Gastroesophageal sphincter (tissue), 4 donors: ENCODE measurements around the gene BRMS1L. TPM values are rescaled to one million over a fixed set of nuclear protein-coding genes. Genes with fewer than 3 reads are reported as not detected.
A peak's percentile ranks its signal among the peaks of the same experiment; 100 is the strongest.

ENCODE experiments used
- ATAC-seq: fragments of 150-250 bp; one replicate; pipeline ENCODE4 v1.9.1; 2016; ENCODE audit warnings: mild to moderate bottlenecking, moderate library complexity
- H3K27ac ChIP-seq, 4 donors: fragments of 200-600 bp; sonication (generic) in 3 of 4; 1 replicate in 3 of 4; 2 replicates in 1 of 4; pipeline ENCODE4 v1.5.1; 2016 to 2019
- H3K27me3 ChIP-seq: fragments of 200-600 bp; sonication (generic); one replicate; pipeline ENCODE4 v1.5.1; 2019
- H3K36me3 ChIP-seq, 2 donors: fragments of 200-600 bp; sonication (generic); one replicate each; pipeline ENCODE4 v1.5.1; 2019; ENCODE audit warnings: control low read depth in 1 of 2
- H3K4me1 ChIP-seq, 3 donors: fragments of 200-600 bp; sonication (generic); 1 replicate in 2 of 3; 2 replicates in 1 of 3; pipeline ENCODE4 v1.5.1; 2016 to 2019; ENCODE audit warnings: control low read depth in 2 of 3
- H3K4me3 ChIP-seq, 2 donors: fragments of 200-600 bp; sonication (generic); one replicate each; pipeline ENCODE4 v1.5.1; 2019; ENCODE audit warnings: mild to moderate bottlenecking in 1 of 2, moderate library complexity in 1 of 2
- H3K9me3 ChIP-seq, 3 donors: fragments of 200-600 bp; sonication (generic); one replicate each; pipeline ENCODE4 v1.5.1; 2017 to 2019; ENCODE audit warnings: control low read depth in 2 of 3
- CTCF ChIP-seq, 4 experiments: fragments of 200-600 bp in 2 of 4; fragments of 450-650 bp in 2 of 4; sonication (generic) in 1 of 4; IDR thresholded peaks; one replicate each; pipeline ENCODE4 v1.5.1; 2017 to 2019; ENCODE audit warnings: antibody characterized with exemption in 4 of 4, mild to moderate bottlenecking in 2 of 4, moderate library complexity in 2 of 4
- EP300 ChIP-seq: sonication (generic); formaldehyde crosslinking; IDR thresholded peaks from one replicate; pipeline ENCODE4 v1.6.1; 2017; ENCODE audit warnings: antibody characterized with exemption, mild to moderate bottlenecking
- POLR2A ChIP-seq, 2 donors: fragments of 450-650 bp; IDR thresholded peaks; one replicate each; pipeline ENCODE4 v1.6.1; 2017; ENCODE audit warnings: antibody characterized with exemption in 2 of 2, mild to moderate bottlenecking in 2 of 2, moderate library complexity in 1 of 2
- POLR2AphosphoS5 ChIP-seq: sonication (generic); formaldehyde crosslinking; IDR thresholded peaks from one replicate; pipeline ENCODE4 v1.6.1; 2017; ENCODE audit warnings: antibody characterized with exemption
- WGBS, 2 donors: methylation state at CpG; one replicate each; pipeline ENCODE4 v1.1.5; 2018; ENCODE audit warnings: low coverage in 1 of 2; 5-methylcytosine and 5-hydroxymethylcytosine counted together
- total RNA-seq, 4 donors: library from RNA; depleted of rRNA; stranded (reverse); fragments of >200 nt; gene quantifications; one replicate each; pipeline ENCODE4 v1.1.0, GENCODE V29; 2016

Gene BRMS1L
- total RNA-seq, 4 donors from 2014 or later, result 5.4 to 8.9 (median 7.0) TPM

DNA sequence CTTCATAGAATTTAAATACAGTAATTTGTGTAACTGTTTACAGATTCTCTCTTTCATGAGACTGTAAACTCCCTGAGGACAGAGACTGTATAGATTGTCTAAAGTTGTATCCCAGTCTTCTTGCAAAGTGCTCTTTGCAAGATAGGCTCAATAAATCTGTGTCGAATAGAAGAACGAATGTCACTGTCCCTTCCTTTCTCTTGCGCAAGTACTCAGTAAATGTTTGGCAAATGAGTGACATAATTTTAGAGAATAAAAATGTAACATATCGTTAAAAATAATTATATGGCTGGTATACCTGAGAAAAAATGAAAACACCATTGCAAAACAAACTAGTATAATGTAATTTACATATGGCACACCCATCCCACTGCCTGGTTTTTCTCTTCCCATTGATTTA, 15.2 kb upstream of the BRMS1L start:
- Histone ChIP-seq H3K27me3 (no peaks in the 10 kb centered on the region), H3K36me3 (no peaks in the 10 kb centered on the region), H3K4me1 (peaks cover 0 to 24% (median 0%) of the 10 kb centered on the region in 3 donors), H3K4me3 (no peak overlapping the region), H3K27ac (no peak overlapping the region), H3K9me3 (no peaks in the 10 kb centered on the region)
- no peak for TF ChIP-seq POLR2A (IDR thresholded peaks at IDR 0.05)
- no peak for TF ChIP-seq POLR2AphosphoS5
- no peak for TF ChIP-seq CTCF (IDR thresholded peaks at IDR 0.05)
- no peak for TF ChIP-seq EP300
- WGBS, 2 donors, result 95 to 96% methylated on average over 4 of the region's 4 CpGs
- ATAC-seq, result no peak

DNA sequence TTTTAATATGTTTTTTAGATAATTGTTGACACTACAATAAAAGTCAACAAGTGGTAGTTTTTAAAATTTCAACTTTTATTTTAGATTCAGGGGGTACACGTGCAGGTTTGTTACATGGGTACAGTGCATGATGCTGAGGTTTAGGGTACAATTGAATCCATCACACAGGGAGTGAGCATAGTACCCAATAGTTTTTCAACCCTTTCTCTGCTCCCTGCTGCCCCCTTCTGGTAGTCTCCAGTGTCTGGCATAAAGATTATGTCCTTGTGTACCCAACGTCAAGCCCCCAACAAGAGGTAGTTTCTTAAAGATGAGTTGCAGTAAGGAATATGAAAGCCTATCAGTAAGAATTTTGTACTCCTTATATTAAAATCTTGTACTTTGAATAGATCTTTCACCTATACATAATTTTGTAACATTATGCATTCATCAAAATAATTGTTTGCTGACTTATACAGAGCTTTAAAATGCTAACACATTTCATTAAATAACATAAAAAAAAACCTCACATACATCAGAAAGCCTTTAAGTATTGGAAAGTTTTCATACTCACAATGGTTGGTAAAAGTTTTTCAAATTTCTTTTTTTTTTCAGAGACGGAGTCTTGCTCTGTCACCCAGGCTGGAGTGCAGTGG, 11.7 kb upstream of the BRMS1L start:
- Histone ChIP-seq H3K4me1 (no peaks in the 10 kb centered on the region), H3K27me3 (no peaks in the 10 kb centered on the region), H3K36me3 (no peaks in the 10 kb centered on the region), H3K9me3 (no peaks in the 10 kb centered on the region), H3K4me3 (no peak overlapping the region), H3K27ac (no peak overlapping the region)
- TF ChIP-seq POLR2AphosphoS5, result no peak
- peak; percentile 23 to 65 (median 43) for TF ChIP-seq CTCF (IDR thresholded peaks at IDR 0.05)
- WGBS, 2 donors, result 34 to 38% methylated on average over 3 of the region's 3 CpGs
- ATAC-seq, result no peak

GRCh38 chr14:35818346-35819115, 7.6 kb upstream of the BRMS1L start:
- H3K4me3 ChIP-seq, result no peak overlapping the region
- no peaks in the 10 kb centered on the region for H3K9me3 ChIP-seq
- TF ChIP-seq POLR2AphosphoS5 (no peak), CTCF (IDR thresholded peaks at IDR 0.05) (peak; percentile 46 to 72 (median 64))
- WGBS, 2 donors, result 38 to 64% methylated on average over 5 to 12 of the region's 13 CpGs
- H3K4me1 ChIP-seq, result no peaks in the 10 kb centered on the region
- H3K36me3 ChIP-seq, result no peaks in the 10 kb centered on the region
- no peaks in the 10 kb centered on the region for H3K27me3 ChIP-seq
- no peak overlapping the region for H3K27ac ChIP-seq
- ATAC-seq, result no peak

GRCh38 chr14:35819591-35820540, 6.3 kb upstream of the BRMS1L start:
- 81 to 84% methylated on average over 15 to 24 of the region's 32 CpGs for WGBS, 2 donors
- Histone ChIP-seq H3K9me3 (no peaks in the 10 kb centered on the region), H3K27ac (no peak overlapping the region), H3K27me3 (no peaks in the 10 kb centered on the region), H3K36me3 (no peaks in the 10 kb centered on the region), H3K4me3 (no peak overlapping the region), H3K4me1 (no peaks in the 10 kb centered on the region)
- no peak for TF ChIP-seq POLR2AphosphoS5
- no peak for TF ChIP-seq EP300
- TF ChIP-seq POLR2A (IDR thresholded peaks at IDR 0.05), result no peak
- no peak for TF ChIP-seq CTCF (IDR thresholded peaks at IDR 0.05)
- no peak for ATAC-seq
